Stimulated activated CD8-positive, alpha-beta memory T cell treated with anti-CD3 and anti-CD28 coated beads, Interleukin-15, amount 100 ng/mL, for 48 hours (primary cell): Measurements from ENCODE around the gene LMAN1.
A peak's percentile ranks its signal among the peaks of the same experiment; 100 is the strongest.

ENCODE experiments used
- DNase-seq, 2 donors: peaks; one replicate each; pipeline ENCODE4 v3.0.0-alpha.2; 2020; ENCODE audit warnings: low read depth in 2 of 2

LMAN1 gene

DNA sequence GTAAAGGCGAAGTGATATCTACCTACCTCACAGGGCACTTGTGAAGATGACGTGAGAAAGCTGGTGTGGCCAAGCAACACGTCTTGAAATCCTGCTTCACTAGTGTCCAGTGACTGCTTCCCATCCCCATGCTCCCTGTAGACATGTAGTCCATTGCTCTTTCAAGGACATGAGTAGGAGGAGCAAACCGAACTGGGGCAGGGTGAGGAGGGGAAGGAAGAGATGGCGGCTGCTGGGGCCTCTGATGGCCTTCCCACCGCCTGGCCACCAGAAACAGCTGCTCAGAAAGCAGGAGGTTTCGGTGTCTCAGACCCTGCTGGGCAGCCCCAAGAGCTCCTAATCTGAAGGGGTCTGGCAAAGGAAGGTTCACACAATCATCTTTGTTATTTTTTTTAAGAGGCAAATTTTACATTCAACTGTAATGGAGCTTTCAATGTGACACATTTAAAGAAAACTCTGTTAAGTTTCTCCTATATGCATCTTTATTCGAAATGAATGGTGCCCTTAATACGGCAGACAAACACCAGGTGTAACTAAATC, 55.3 kb downstream of the LMAN1 start:
- no peak for DNase-seq

- no peak for DNase-seq
Measured at GRCh38 chr18:59303006-59303405, 56.1 kb downstream of the LMAN1 start.

GRCh38 chr18:59301929-59302328, 57.1 kb downstream of the LMAN1 start:
- no peak for DNase-seq

GRCh38 chr18:59300676-59301285, 58.3 kb downstream of the LMAN1 start:
- peak in 1 of 2 donors; percentile 1 for DNase-seq

GRCh38 chr18:59298871-59299270, 60.2 kb downstream of the LMAN1 start:
- DNase-seq, result no peak

DNA sequence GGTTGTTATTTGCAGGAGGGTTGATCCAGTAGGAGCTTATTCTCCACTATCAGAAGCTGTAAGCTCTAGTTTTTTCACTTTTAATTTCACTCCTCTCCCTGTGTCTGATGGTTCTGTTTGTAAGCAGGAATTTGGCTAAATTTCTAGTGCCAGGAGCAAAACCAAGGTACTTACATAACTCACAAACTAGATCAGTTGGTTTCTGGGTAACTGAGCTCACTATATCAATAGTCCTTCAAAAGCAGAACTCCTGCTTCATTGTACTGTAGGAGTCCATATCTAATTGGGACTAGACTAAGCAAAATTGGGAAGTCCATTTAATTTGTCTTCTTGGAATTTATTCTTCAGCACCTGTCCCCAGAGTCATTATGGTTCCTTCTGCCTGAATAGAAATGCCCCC, 65.7 kb downstream of the LMAN1 start:
- no peak for DNase-seq

- DNase-seq, result no peak
Measured at GRCh38 chr18:59286341-59286740, 72.7 kb downstream of the LMAN1 start.

GRCh38 chr18:59282341-59282740, 76.7 kb downstream of the LMAN1 start:
- no peak for DNase-seq

DNA sequence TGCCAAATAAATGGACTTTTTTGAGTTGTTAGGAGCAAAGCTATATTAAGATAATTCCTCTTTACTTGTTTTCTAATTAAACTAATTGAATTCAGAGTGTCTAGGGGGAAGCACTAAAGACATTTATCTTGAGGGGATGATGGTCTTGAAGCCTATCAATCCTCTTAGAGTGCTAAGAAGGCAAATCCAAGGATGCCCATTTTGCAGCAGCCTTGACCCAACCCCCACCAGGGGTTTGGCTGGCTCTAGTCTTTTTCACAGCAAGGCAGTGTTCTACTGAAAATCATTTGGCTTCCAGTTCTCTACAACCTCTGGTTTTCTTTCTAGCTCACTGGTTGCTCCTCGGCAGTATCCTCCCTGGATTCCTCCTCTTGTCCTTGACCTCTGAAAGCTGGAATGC, 79.3 kb downstream of the LMAN1 start:
- DNase-seq, result no peak

DNA sequence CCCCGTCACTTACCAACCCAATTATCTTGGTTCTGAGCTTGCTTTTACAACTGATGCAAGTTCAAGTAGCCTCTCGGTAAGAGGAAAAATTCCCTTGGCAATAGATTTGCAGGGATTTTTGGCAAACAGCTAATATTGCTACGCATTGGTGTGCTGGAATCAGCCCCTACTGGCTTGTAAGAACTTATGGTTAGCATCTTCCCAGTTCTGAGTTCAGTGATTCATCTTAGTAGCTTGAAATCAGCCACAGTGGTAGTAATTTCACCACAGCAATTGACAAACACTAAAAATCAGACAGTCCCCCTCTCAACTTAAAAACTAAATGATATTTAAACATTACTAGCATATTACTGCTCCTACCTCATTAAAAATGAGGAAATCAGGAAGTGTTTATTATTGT, 79.9 kb downstream of the LMAN1 start:
- no peak for DNase-seq

- no peak for DNase-seq
Measured at GRCh38 chr18:59278793-59279192, 80.3 kb downstream of the LMAN1 start.
